H1 (cell line): Measurements from ENCODE around the gene MLF2. TPM values are rescaled to one million over a fixed set of nuclear protein-coding genes. Genes with fewer than 3 reads are reported as not detected.

Experiments used
- CTCF ChIP-seq, 3 experiments: IDR thresholded peaks; 1 replicate in 2 of 3; 2 replicates in 1 of 3; pipeline versions ENCODE4 v1.5.1 to v1.6.1; 2011; ENCODE audit warnings: low read length in 3 of 3, mild to moderate bottlenecking in 3 of 3, inconsistent platforms in 2 of 3, low read depth in 1 of 3, moderate library complexity in 1 of 3; ENCODE audit not compliant: insufficient read depth in 1 of 3; ENCODE audit errors: control extremely low read depth in 1 of 3
- polyA plus RNA-seq, 7 experiments: library from polyadenylated mRNA; depleted of rRNA in 3 of 7; stranded (reverse) in 5 of 7; unstranded in 2 of 7; fragments of >200 nt in 5 of 7; fragments of 200-250 nt in 2 of 7; gene quantifications; 1 replicate in 5 of 7; 2 replicates in 1 of 7; 4 replicates in 1 of 7; pipeline versions ENCODE4 v1.2.1 to v1.2.3, GENCODE V29; 2011 to 2013; ENCODE audit warnings: missing spikeins in 2 of 7, mixed read lengths in 2 of 7
- total RNA-seq: library from RNA; stranded (reverse); fragmentation: NEBNext Ultra II Directional; extraction: Animal tissue kit (Norgen Biotek cat#: 25700); gene quantifications from 2 replicates; pipeline ENCODE4 v1.2.1, GENCODE V29; 2021

MLF2 gene
- total and polyA plus RNA-seq, 2 of the 8 experiments (the other 6 are each of a cell fraction or from before 2014, with no cell fraction given): 229 to 401 TPM

GRCh38 chr12:6792522-6793201 lies 39.7 kb upstream of the MLF2 start (continued):
- no peak for TF ChIP-seq CTCF (IDR thresholded peaks at IDR 0.05; ENCODE audit: control extremely low read depth in 1 of 3, insufficient read depth in 1 of 3, low read depth in 1 of 3, low read length in 3 of 3)
